Hematopoietic multipotent progenitor cell treated with erythropoietin and hydrocortisone succinate and interleukin-3 and kit ligand, for 4 days (in vitro differentiated cells): ENCODE measurements around the gene C7.
A peak's percentile ranks its signal among the peaks of the same experiment; 100 is the strongest.
"Not testable (repeated sequence)": the region's sequence is repeated elsewhere in the genome, so short reads cannot be mapped to it uniquely, and the experiment has no call there.

Experiments
- DNase-seq: peaks from one replicate; pipeline ENCODE4 v3.0.0-alpha.2; 2015

The C7 gene

DNA sequence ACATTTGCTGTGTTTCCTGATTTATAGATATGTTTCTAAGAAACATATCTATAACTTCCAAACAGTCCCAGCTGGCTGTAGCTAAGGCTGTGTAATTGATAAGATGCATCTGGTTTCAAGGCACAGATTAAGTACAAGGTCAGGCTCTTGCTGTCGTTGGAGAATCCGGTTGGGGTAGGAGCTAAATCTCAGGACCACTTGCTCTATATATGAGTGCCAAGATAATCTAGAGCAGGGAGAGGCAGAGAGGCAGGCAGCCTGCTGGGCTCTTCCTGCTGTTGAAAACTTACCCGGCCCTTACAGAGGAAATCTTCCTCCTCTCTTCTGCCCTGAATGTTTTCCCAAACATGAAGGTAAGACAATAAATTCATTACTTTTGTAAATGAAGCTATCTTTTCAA, at the start of gene C7:
Gene C7, plus strand, starts transcription at position 234 of the 400 bp plus-strand sequence. Its CDS starts 114 bp downstream, at position 348.
- peak; percentile 20 for DNase-seq

DNA sequence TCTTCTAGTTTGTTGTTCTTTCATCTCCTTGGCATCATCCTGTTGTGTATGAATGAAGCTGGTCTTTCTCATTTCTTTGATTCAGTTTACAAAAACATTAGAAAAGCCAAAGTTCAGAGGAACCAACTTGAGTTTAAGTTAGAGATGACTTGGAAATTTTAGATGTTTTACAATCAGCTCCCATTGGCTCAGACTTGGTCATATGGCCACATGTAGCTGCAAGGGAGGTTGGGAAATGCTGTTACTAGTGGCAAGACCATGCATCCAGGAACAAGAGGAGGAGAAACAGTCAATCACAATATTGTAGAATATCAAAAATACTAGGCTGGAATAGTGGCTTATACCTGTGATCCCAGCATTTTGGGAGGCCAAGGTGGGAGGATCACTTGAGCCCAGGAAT, 48.6 kb upstream of the C7 start:
- no peak for DNase-seq

DNA sequence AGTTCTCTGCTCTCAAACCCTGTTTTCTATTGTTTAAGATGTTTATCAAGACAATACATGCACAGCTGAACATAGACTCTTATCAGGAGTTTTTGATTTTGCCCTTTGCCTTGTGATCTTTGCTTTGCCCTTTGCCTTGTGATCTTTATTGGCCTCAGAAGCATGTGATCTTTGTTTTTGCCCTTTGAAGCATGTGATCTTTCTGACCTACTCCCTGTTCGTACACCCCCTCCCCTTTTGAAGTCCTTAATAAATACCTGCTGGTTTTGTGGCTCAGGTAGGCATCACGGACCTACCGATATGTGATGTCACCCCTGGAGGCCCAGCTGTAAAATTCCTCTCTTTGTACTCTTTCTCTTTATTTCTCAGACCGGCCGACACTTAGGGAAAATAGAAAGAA, 44.3 kb upstream of the C7 start:
- not testable (repeated sequence) for DNase-seq

DNA sequence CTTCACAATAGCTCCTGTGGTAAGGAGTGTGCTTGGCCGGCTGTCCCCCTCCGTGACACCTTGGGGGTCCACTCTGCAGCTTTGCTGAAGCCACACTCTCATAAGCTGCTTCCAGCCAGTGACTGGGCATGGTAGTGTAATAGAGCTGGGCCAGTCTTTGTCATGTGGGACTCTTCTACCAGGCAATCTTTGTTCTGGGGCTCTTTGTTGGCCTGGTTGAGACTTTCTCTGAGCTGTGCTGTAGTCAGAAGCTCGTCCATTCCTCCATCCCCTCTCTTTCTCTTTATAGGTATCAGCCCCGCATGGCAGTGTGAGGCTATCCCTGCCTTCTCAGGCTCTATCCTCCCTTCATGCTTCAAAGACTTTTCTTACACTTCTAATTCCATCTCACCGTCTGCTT, 42.5 kb upstream of the C7 start:
- DNase-seq = no peak

DNA sequence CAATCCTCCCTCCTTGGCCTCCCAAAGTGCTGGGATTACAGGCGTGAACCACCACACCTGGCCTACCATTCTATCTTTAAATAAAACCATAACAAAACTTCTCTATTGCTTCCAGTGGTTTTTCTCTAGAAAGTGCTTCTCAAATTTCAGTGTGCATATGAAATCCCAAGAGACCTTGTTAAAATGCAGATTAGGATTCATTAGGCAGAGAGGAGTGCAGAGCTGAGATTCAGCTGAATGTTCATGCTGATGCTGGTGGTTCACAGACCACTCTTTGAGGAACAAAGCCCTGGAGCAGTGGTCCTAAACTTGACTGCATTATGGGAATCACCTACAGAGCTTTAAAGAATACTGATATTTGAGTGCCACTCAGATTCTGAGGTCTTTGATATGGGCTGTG, 39.9 kb upstream of the C7 start:
- DNase-seq = no peak

DNA sequence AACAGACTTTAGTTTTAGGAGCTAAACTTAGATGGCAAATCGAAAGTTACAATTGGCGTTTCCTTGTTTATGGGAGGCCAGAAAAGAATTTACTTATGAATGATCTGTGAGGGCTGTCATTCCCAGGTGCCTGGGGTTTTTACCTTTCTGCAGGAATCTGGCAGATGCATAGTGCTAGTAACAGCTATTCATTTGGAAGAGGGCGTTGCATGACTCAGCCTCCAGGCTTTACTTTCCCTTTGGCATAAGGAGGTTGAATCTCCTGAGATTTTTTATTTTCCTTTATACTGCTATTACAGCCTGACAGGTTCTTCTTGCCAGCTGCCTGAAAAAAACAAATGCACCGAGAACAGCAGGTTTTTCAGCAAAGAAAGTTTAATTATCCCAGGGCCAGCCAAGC, 38.1 kb upstream of the C7 start:
- no peak for DNase-seq

DNA sequence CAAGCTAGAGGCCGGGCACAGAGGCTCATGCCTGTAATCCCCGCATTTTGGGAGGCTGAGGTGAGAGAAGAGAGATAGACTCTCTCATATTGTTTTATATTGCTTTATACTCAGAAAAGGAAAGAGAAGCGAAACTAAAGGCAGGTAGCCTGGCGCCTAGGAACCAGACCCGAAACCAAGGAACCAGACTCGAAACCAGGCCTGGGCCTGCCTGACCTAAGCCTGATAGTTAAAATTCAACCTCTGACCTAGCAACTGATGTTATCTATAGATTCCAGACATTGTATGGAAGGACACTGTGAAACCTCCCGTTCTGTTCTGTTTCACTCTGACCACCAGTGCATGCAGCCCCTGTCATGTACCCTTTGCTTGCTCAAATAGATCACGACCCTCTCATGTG, 37.0 kb upstream of the C7 start:
- DNase-seq = not testable (repeated sequence)

DNA sequence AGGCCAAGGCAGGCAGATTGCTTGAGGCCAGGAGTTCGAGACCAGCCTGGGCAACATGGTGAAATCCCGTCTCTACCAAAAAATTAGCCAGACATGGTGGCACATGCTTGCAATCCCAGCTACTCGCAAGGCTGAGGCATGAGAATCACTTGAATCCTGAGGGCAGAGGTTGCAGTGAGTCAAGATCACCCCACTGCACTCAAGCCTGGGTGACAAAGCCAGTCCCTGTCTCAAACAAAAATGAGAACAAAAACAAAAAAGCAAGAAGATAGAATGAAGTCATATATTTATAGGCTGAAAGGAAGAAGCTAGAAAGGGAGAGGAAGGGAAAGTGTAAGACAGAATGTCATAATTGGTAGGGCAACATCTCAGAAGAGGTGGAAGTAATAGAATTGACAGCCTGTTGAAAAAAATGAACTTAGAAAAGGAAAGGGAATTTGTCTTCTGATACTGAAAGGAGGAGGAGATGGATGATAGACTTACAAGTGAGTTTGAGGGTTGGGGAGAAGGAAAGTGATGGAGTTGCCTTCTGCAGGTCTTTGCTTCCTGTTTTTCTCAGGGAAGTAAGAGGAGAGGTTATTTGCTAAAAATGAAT, 35.9 kb upstream of the C7 start:
- DNase-seq = no peak

DNA sequence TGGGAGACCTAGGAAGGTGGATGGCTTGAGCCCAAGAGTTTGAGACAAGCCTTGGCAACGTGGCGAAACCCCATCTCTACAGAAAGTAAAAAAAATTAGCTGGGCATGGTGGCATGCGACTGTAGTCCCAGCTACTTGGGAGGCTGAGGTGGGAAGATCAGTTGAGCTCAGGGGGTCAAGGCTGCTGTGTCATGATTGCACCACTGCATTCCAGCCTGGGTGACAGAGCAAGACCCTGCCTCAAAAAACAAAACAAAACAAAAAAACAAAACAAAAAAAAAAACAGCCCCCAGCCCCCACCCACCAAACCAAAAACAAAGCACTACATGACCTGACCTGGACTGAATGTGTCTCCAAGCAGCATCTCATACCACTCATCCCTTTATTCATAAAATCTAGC, 33.3 kb upstream of the C7 start:
- DNase-seq = no peak

DNA sequence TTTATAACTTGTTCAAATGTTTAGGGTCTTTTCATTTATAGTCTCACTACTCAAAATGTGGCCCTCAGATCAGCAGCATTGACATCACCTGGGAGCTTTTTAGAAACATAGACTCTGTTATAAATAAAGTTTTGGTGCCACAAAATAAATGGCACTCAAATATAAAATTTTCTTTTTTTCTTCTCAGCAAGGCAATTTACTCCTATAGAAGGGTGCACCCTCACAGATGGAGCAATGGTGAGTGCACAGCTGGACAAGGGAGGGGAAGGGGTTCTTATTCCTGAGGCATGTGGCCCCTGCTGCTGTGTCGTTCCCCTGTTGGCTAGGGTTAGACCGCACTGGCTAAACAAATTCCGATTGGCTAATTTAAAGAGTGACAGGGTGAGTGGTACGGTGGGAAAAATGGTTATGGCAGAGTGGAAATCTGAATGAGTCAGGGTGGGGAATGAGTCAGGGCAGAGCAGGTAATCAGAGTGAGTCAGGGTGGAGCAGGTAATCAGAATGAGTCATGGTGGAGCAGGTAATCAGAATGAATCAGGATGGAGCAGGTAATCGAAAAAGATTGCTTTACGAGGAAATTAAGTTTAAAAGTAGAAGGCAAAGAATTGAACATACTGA, 31.8 kb upstream of the C7 start:
- DNase-seq = no peak

DNA sequence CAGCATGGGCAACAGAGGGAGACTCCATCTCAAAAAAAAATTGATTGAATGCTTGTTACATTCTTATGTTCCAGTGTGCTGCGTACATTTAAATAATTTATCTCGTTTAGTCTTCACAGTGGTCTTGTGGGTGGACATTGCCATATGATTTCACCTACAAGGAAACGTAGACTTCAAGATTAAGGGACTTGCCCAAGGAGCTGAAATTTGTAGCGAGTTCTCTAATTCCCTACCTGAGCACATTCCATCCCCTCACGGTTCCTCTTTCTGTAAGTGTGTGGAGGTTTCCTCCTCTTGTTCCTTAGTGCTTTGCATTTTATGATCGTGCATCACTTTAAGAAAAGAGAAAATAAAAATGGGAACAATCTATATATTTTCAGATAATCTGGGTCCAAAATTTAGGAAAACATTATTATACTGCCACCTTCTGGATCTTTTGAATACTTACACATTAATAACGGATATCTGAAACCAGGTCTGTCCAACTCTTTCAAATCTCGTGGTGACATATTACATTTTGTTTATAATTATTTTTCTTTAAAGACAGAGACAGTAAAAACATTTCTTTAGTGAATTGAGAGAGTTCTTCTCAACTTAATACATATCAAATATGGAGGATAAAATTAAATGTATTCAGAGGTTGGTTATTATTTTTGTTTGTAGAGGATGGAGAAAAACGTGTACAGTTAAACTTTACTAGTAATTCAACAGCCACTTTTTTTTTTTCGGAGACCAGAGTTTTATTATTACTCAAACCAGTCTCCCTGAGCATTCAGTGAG, 29.9 kb upstream of the C7 start:
- DNase-seq = peak; percentile 68

DNA sequence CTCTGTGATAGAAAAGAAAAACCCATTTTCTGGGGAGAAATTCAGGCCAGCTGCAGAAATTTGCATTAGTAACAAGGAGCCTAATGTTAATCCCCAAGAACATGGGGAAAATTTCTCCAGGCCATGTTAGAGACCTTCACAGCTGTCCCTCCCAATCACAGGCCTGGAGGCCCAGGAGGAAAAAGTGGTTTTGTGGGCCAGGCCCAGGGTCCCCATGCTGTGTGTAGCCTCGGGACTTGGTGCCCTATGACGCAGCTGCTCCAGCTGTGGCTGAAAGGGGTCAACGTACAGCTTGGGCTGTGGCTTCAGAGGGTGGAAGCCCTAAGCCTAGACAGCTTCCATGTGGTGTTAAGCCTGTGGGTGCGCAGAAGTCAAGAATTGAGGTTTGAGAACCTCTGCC, 27.0 kb upstream of the C7 start:
- no peak for DNase-seq

DNA sequence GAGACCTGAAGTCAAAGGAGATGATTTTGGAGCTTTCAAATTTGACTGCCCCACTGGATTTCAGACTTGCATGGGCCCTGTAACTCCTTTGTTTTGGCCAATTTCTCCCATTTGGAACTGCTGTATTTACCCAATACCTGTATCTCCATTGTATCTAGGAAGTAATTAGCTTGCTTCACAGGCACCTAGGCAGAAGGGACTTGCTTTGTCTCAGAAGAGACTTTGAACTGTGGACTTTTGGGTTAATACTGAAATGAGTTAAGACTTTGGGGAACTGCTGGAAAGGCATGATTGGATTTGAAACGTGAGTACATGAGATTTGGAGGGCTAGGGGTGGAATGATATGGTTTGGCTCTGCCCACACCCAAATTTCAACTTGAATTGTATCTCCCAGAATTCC, 26.2 kb upstream of the C7 start:
- DNase-seq = not testable (repeated sequence)

DNA sequence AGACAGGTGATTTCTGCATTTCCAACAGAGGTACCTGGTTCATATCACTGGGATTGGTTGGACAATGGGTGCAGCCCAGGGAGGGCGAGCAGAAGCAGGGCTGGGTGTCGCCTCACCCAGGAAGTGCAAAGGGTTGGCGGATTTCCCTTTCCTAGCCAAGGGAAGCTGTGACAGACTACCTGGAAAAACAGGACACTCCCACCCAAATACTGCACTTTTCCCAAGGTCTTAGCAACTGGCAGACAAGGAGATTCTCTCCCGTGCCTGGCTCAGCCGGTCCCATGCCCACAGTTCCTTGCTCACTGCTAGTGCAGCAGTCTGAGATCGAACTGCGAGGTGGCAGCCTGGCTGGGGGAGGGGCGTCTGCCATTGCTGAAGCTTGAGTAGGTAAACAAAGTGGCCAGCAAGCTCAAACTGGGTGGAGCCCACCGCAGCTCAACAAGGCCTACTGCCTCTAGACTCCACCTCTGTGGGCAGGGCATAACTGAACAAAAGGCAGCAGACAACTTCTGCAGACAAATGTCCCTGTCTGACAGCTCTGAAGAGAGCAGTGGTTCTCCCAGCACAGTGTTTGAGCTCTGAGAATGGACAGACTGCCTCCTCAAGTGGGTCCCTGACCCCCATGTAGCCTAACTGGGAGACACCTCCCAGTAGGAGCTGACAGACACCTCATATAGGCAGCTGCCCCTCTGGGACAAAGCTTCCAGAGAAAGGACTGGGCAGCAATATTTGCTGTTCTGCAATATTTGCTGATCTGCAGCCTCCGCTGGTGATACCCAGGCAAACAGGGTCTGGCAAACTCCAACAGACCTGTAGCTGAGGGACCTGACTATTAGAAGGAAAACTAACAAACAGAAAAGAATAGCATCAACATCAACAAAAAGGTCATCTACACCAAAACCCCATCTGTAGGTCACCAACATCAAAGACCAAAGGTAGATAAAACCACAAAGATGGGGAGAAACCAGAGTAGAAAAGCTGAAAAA, 13.6 kb upstream of the C7 start:
- not testable (repeated sequence) for DNase-seq

DNA sequence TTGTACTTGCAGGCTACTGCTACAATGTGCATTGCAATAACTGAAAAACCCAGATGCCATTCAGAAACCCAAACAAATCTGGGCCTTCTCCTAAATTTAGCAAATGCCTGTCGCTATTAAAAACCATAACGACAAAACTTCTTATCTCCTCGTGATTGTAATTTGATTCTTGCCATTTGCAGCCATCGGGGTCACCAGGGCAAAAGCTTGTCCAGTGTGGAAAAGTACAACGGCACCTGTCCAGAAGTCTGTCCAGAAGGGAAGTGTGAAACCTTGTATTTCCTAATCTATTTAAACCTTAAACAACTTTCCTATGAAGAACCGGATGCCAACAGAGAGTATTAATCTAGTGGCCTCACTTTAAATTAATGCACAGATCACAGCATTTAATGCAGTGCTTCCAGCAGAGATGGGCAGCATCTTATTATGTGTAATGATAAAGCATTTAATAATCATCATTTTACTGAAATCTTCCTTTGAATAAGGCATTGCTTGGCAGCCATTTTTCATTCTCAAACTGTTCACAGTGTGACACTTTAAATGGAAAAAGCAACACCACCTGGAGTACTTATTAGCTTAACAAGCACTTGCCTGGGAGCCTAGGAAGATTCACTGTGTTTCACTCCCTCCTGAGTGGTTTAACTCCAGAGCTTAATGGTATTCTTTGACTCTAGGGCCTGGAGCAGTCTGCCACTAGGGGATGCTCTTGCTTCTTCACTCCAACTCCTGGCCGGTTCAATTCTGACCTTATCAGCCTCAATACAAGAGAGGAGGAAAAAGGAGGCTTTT, 4.9 kb upstream of the C7 start:
- DNase-seq = peak; percentile 83

DNA sequence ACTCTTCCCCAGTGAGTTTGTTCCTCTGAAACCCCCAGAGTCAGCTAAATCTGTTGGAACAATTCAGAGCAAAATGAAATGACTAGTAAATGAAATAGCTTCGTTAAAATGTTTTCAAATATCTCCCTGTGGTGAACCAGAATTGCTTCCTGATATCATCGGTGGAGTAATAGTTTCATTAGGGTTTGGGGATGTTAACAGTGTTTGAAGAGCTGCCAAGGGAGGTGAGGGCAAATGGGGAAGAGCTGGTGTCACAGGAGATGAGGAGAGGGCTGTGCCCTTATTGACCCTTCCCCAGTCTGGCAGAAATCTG, 4.3 kb upstream of the C7 start:
- DNase-seq = no peak

DNA sequence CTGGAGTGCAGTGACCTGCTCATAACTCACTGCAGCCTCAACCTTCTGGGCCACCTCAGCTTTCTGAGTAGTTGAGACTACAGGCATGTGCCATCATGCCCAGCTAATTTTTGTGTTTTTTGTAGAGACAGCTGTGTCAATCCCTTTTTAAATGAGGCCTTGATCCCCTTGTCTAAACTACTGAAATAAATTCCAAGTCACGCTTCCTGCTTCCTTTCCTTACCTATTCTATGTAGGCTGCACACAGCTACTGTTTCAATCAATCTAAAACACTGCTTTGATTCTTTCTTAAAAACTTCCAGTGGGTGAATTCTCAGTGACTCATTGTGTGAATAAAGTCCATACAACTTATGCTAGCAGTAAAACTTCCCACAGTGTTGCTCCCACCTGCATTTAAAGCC, 2.9 kb upstream of the C7 start:
- DNase-seq = no peak

DNA sequence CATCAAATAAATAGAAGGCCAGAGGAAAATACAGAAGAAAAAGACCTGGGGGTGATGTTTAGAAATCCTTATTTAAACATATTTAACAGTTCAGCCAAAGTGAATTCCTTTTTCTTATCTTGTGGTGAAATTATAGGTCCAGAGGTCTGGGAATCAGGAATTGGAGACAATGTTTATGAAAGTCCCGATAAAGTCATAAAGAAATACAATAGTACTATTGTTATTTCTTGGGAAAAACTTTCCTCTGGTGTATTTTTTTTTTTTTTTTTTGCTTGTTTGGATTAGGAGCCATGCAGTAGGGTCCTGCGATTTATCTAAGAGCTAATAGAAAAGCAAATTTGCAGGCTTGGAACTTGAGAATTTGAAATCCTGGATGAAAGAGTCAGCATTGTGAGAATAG, 426 bp downstream of the C7 start:
- DNase-seq = no peak

DNA sequence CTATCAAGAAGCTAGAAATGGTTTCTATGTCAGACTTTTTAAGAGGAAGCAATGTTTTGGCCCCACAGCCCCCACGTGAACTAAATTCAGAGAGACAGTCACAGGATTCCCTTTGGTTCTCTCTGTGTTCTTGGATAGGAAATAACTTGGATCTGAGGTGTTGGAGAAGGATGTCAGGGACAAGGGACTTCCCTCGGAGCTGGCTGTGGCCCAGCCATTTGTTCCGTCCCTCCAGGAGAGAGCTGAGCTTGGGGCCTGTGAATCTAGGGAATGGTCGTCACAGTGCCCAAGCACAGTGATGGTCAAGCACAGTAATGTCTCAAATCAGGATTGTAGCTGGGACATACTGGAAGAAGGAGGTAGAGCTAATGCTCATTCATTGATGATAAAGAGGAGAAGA, 2.0 kb downstream of the C7 start:
- no peak for DNase-seq

DNA sequence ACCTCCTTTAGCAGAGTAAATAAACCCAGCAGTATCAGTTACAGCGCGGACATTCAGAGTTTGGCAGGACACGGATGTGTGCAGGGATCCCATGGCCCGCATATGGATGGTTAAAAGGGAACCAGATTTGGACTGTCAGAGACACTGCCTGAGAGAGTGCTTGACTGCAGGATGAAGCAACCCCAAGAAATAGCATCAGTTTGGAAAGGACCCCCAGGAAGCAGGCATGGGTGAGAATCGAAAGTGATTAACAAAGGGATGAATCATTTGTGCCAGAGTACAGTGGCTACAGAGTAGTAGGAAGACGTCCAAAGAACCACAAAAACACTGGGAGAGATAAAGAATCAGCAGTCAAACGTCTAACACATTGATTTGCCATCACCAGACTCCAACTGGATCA, 5.5 kb downstream of the C7 start:
- no peak for DNase-seq

DNA sequence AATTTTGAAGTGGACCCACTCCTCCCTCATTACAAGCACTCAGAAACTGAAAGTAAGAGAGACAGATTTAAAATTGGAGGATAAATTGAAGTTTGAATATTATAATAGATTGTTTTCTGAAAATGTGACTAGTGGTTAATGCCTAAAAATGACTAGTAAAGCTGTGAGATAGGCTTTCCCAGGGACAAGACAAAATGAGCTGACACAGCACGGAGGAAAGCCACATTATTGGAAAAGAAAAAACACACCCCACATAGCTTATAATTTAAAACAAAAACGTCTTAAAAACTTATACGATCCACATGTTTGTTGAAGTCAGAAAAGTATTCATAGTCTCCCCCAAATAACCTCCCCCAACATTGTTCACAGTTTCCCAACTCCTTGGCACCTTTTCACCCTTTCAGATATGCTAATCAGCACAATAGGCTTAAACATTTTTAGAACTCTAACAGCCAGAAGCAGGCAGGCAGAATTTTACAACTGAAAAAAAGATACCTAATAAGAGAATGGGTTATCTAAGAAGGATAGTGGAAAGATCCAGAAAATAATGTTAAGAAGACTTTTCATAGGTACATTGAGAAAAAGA, 6.1 kb downstream of the C7 start:
- no peak for DNase-seq

DNA sequence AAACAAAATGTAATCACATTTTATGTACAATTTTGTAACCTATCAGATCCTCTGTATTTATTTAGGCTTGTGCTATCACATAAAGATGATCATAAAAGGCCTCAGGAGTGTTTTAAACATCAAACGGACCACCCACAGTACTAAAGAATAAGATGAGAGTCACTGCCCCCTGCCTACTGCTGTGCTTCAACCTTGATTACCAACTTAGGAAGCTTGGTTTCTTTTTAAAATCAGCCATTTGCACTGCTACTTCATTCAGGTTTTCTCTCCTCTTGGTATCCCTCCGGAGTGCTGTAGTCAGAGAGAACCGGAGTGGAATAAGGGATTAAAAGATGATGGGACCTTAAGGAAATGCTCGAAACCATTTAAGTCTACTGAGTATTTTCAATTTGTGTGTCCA, 6.9 kb downstream of the C7 start:
- no peak for DNase-seq
